CD14-positive monocyte (primary cell): ENCODE results near the gene KMT2C. TPM values are rescaled to one million over a fixed set of nuclear protein-coding genes. Genes with fewer than 3 reads are reported as not detected.
A peak's percentile ranks its signal among the peaks of the same experiment; 100 is the strongest.

ENCODE experiments used
- DNase-seq, 3 donors: peaks; one replicate each; pipeline ENCODE4 v3.0.0-alpha.2; 2011 to 2022
- H2AFZ ChIP-seq: 2 replicates; pipeline ENCODE4 v1.6.0; 2012; ENCODE audit warnings: mild to moderate bottlenecking, low read depth, low read length, inconsistent platforms; ENCODE audit not compliant: insufficient read depth, poor library complexity, severe bottlenecking
- H3K27ac ChIP-seq, 2 donors: 1 replicate in 1 of 2; 2 replicates in 1 of 2; pipeline ENCODE4 v1.5.1; 2012 to 2013; ENCODE audit warnings: low read length in 2 of 2, control low read depth in 1 of 2, inconsistent platforms in 1 of 2, low read depth in 1 of 2, mild to moderate bottlenecking in 1 of 2
- H3K27me3 ChIP-seq, 2 donors: one replicate each; pipeline versions ENCODE4 v1.6.0 to v1.6.1; 2011 to 2013; ENCODE audit warnings: low read length in 2 of 2; ENCODE audit not compliant: control insufficient read depth in 2 of 2, insufficient read depth in 2 of 2
- H3K36me3 ChIP-seq, 2 donors: replicated peaks in 1 of 2; 1 replicate in 1 of 2; 2 replicates in 1 of 2; pipeline versions ENCODE4 v1.5.1 to v1.6.1; 2012 to 2013; ENCODE audit warnings: low read length in 2 of 2, control low read depth in 1 of 2, inconsistent platforms in 1 of 2, mild to moderate bottlenecking in 1 of 2; ENCODE audit not compliant: insufficient read depth in 2 of 2, control insufficient read depth in 1 of 2
- H3K4me1 ChIP-seq, 2 donors: 1 replicate in 1 of 2; 2 replicates in 1 of 2; pipeline versions ENCODE4 v1.5.1 to v1.6.1; 2012 to 2013; ENCODE audit warnings: low read length in 2 of 2, control low read depth in 1 of 2, inconsistent platforms in 1 of 2, mild to moderate bottlenecking in 1 of 2, moderate library complexity in 1 of 2; ENCODE audit not compliant: insufficient read depth in 2 of 2, control insufficient read depth in 1 of 2
- H3K4me2 ChIP-seq: replicated peaks from 2 replicates; pipeline ENCODE3; 2012; ENCODE audit warnings: low read length, moderate library complexity, mild to moderate bottlenecking; ENCODE audit not compliant: poor library complexity, severe bottlenecking; ENCODE audit errors: extremely low read depth
- H3K4me3 ChIP-seq, 3 experiments: fragments of 200-600 bp in 1 of 3; sonication (generic) in 1 of 3; replicated peaks in 1 of 3; 1 replicate in 2 of 3; 2 replicates in 1 of 3; pipeline ENCODE4 v1.5.1; 2011 to 2013; ENCODE audit warnings: low read length in 3 of 3, mild to moderate bottlenecking in 3 of 3, control low read depth in 2 of 3, low read depth in 2 of 3, inconsistent platforms in 1 of 3, moderate library complexity in 1 of 3
- H3K79me2 ChIP-seq: 2 replicates; pipeline ENCODE4 v1.6.0; 2012; ENCODE audit warnings: mild to moderate bottlenecking, control low read depth, inconsistent platforms, low read length, moderate library complexity; ENCODE audit not compliant: insufficient read depth
- H3K9ac ChIP-seq: 2 replicates; pipeline ENCODE4 v1.6.0; 2017; ENCODE audit warnings: low read length, mild to moderate bottlenecking; ENCODE audit not compliant: insufficient read depth, poor library complexity, severe bottlenecking
- H3K9me3 ChIP-seq, 2 donors: replicated peaks in 1 of 2; 1 replicate in 1 of 2; 2 replicates in 1 of 2; pipeline versions ENCODE4 v1.5.1 to v1.6.1; 2012 to 2013; ENCODE audit warnings: low read length in 2 of 2, control low read depth in 1 of 2; ENCODE audit not compliant: control insufficient read depth in 1 of 2, insufficient read depth in 1 of 2
- H4K20me1 ChIP-seq: 2 replicates; pipeline ENCODE4 v1.6.0; 2012; ENCODE audit warnings: mild to moderate bottlenecking, low read length, control low read depth, moderate library complexity; ENCODE audit not compliant: insufficient read depth
- H3K27ac Mint-ChIP-seq, 7 donors: one replicate each; pipeline ENCODE4 v1.8.0; 2020; ENCODE audit warnings: mild to moderate bottlenecking in 7 of 7, mixed read lengths in 7 of 7, moderate library complexity in 6 of 7, inconsistent platforms in 2 of 7
- H3K27me3 Mint-ChIP-seq, 3 donors: one replicate each; pipeline ENCODE4 v1.8.0; 2021 to 2022; ENCODE audit warnings: low read depth in 3 of 3, mild to moderate bottlenecking in 3 of 3, mixed read lengths in 3 of 3, moderate library complexity in 3 of 3, inconsistent platforms in 1 of 3
- H3K36me3 Mint-ChIP-seq, 2 donors: one replicate each; pipeline ENCODE4 v1.8.0; 2020; ENCODE audit warnings: mixed read lengths in 2 of 2, inconsistent platforms in 1 of 2, mild to moderate bottlenecking in 1 of 2
- H3K4me1 Mint-ChIP-seq: one replicate; pipeline ENCODE4 v1.8.0; 2020; ENCODE audit warnings: mild to moderate bottlenecking, mixed read lengths
- H3K4me3 Mint-ChIP-seq, 2 donors: one replicate each; pipeline ENCODE4 v1.8.0; 2020; ENCODE audit warnings: mild to moderate bottlenecking in 2 of 2, mixed read lengths in 2 of 2, moderate library complexity in 1 of 2
- H3K9me3 Mint-ChIP-seq, 7 donors: one replicate each; pipeline ENCODE4 v1.8.0; 2020 to 2022; ENCODE audit warnings: mixed read lengths in 7 of 7, mild to moderate bottlenecking in 6 of 7, moderate library complexity in 6 of 7, inconsistent platforms in 2 of 7
- CTCF ChIP-seq: fragments of 200-600 bp; IDR thresholded peaks from one replicate; pipeline ENCODE4 v1.8.0; 2022; ENCODE audit warnings: antibody characterized with exemption, mild to moderate bottlenecking
- WGBS: methylation state at CpG from one replicate; pipeline ENCODE4 v1.1.5; 2013; ENCODE audit warnings: missing lambda C conversion rate; ENCODE audit not compliant: insufficient coverage; 5-methylcytosine and 5-hydroxymethylcytosine counted together
- intact Hi-C, 2 donors: fragments of 100-400 bp; cut with micrococcal nuclease; formaldehyde crosslinking; loops; one replicate each; pipeline versions ENCODE4 v1.15.0 to v1.15.1; 2023
- polyA plus RNA-seq, 3 donors: library from polyadenylated mRNA; depleted of rRNA in 1 of 3; unstranded in 2 of 3; stranded (reverse) in 1 of 3; fragments of 300-500 nt in 2 of 3; fragments of >200 nt in 1 of 3; fragmentation: Illumina TruSeq in 2 of 3; gene quantifications; 1 replicate in 2 of 3; 2 replicates in 1 of 3; pipeline ENCODE4 v1.2.3, GENCODE V29; 2012 to 2021

Gene KMT2C
- polyA plus RNA-seq, 3 donors, result 4.5 to 26.1 (median 7.3) TPM

- Histone ChIP-seq H3K27ac (no peak overlapping the region), H3K36me3 (peaks cover 95 to 100% of the 10 kb centered on the region in 2 donors), H3K27me3 (no peaks in the 10 kb centered on the region), H3K4me3 (no peak overlapping the region), H3K79me2 (no peaks in the 10 kb centered on the region), H2AFZ (no peak overlapping the region), H3K9me3 (no peaks in the 10 kb centered on the region), H3K4me1 (no peaks in the 10 kb centered on the region), H4K20me1 (peaks cover 65% of the 10 kb centered on the region), H3K4me2 (no peak overlapping the region), H3K9ac (no peak overlapping the region)
- Mint-ChIP-seq H3K4me1 (no peaks in the 10 kb centered on the region), H3K4me3 (no peak overlapping the region), H3K27ac (peak overlapping the region in 2 of 7 donors; percentile 47 to 50), H3K27me3 (no peaks in the 10 kb centered on the region), H3K36me3 (peaks cover 92 to 100% of the 10 kb centered on the region in 2 donors), H3K9me3 (peaks cover 0 to 2% (median 0%) of the 10 kb centered on the region in 7 donors)
- 88% methylated on average over 7 of the region's 12 CpGs for WGBS
- intact Hi-C loops, result no loop called here
- no peak for DNase-seq
- TF ChIP-seq CTCF, result no peak
Measured at GRCh38 chr7:152144557-152145245, 291.1 kb downstream of the KMT2C start.

- no peak overlapping the region for H3K4me2 ChIP-seq
Measured at GRCh38 chr7:152142976-152143595, 292.7 kb downstream of the KMT2C start.

More at GRCh38 chr7:152142976-152143595, 292.7 kb downstream of the KMT2C start:
- Histone ChIP-seq H3K36me3 (peaks cover 95 to 100% of the 10 kb centered on the region in 2 donors), H2AFZ (no peak overlapping the region), H3K9ac (no peak overlapping the region), H3K27ac (no peak overlapping the region), H4K20me1 (peaks cover 56% of the 10 kb centered on the region), H3K79me2 (no peaks in the 10 kb centered on the region), H3K4me3 (no peak overlapping the region), H3K4me1 (no peaks in the 10 kb centered on the region), H3K27me3 (no peaks in the 10 kb centered on the region), H3K9me3 (no peaks in the 10 kb centered on the region)
- no peak for DNase-seq
- H3K27me3 Mint-ChIP-seq, result no peaks in the 10 kb centered on the region
- H3K36me3 Mint-ChIP-seq, result peaks cover 92 to 100% of the 10 kb centered on the region in 2 donors
- intact Hi-C loops, result no loop called here
- peak overlapping the region in 3 of 7 donors; percentile 18 to 65 (median 59) for H3K27ac Mint-ChIP-seq
- H3K9me3 Mint-ChIP-seq, result peaks cover 0 to 2% (median 0%) of the 10 kb centered on the region in 7 donors
- WGBS, result 71% methylated on average over 1 of the region's 5 CpGs
- H3K4me3 Mint-ChIP-seq, result no peak overlapping the region
- no peaks in the 10 kb centered on the region for H3K4me1 Mint-ChIP-seq
- no peak for TF ChIP-seq CTCF
